Natural killer cell (primary cell): Measurements from ENCODE around the gene CHTF18. TPM values are rescaled to one million over a fixed set of nuclear protein-coding genes. Genes with fewer than 3 reads are reported as not detected.

ENCODE experiments used
- ATAC-seq, 3 donors: fragments of 150-1000 bp in 2 of 3; fragments of 200-7000 bp in 1 of 3; cut with Tn5 transposase; 1 replicate in 1 of 3; 2 replicates in 2 of 3; pipeline ENCODE4 v1.10.0; 2021; ENCODE audit warnings: mild to moderate bottlenecking in 2 of 3, moderate library complexity in 2 of 3
- DNase-seq, 2 donors: peaks; one replicate each; pipeline versions ENCODE4 v3.0.0 to v3.0.0-alpha.2; 2013 to 2021; ENCODE audit warnings: mixed read lengths in 1 of 2
- H3K27ac ChIP-seq: one replicate; pipeline ENCODE4 v1.5.1; 2013; ENCODE audit warnings: mild to moderate bottlenecking, low read length
- H3K27me3 ChIP-seq: one replicate; pipeline ENCODE4 v1.6.1; 2013; ENCODE audit warnings: low read length; ENCODE audit not compliant: control insufficient read depth, insufficient read depth
- H3K36me3 ChIP-seq: one replicate; pipeline ENCODE4 v1.6.1; 2013; ENCODE audit warnings: low read length; ENCODE audit not compliant: control insufficient read depth, insufficient read depth
- H3K4me1 ChIP-seq: one replicate; pipeline ENCODE4 v1.6.1; 2013; ENCODE audit warnings: low read length; ENCODE audit not compliant: control insufficient read depth, insufficient read depth
- H3K4me3 ChIP-seq: one replicate; pipeline ENCODE4 v1.5.1; 2013; ENCODE audit warnings: low read length
- H3K9me3 ChIP-seq: one replicate; pipeline ENCODE4 v1.6.1; 2013; ENCODE audit warnings: low read length; ENCODE audit not compliant: control insufficient read depth, insufficient read depth
- H3K27ac Mint-ChIP-seq, 2 donors: one replicate each; pipeline ENCODE4 v1.8.0; 2022; ENCODE audit warnings: mild to moderate bottlenecking in 2 of 2, mixed read lengths in 2 of 2, moderate library complexity in 1 of 2
- H3K27me3 Mint-ChIP-seq, 2 donors: one replicate each; pipeline ENCODE4 v1.8.0; 2022; ENCODE audit warnings: low read depth in 2 of 2, mixed read lengths in 2 of 2
- H3K36me3 Mint-ChIP-seq: one replicate; pipeline ENCODE4 v1.8.0; 2022; ENCODE audit warnings: mixed read lengths
- H3K4me1 Mint-ChIP-seq, 2 donors: one replicate each; pipeline ENCODE4 v1.8.0; 2022; ENCODE audit warnings: mixed read lengths in 2 of 2
- H3K4me3 Mint-ChIP-seq: one replicate; pipeline ENCODE4 v1.8.0; 2022; ENCODE audit warnings: mild to moderate bottlenecking, moderate library complexity, mixed read lengths
- H3K9me3 Mint-ChIP-seq, 2 donors: one replicate each; pipeline ENCODE4 v1.8.0; 2022; ENCODE audit warnings: mixed read lengths in 2 of 2
- CTCF ChIP-seq: fragments of 200-600 bp; IDR thresholded peaks from one replicate; pipeline ENCODE4 v1.8.0; 2022; ENCODE audit warnings: antibody characterized with exemption
- WGBS: methylation state at CpG from one replicate; pipeline ENCODE4 v1.1.7; 2013; ENCODE audit warnings: missing lambda C conversion rate; ENCODE audit not compliant: insufficient coverage; 5-methylcytosine and 5-hydroxymethylcytosine counted together
- intact Hi-C: fragments of 100-400 bp; cut with micrococcal nuclease; formaldehyde crosslinking; loops from one replicate; pipeline ENCODE4 v1.14.2; 2022
- total RNA-seq, 4 donors: library from RNA; stranded (reverse); fragments of 120-200 nt in 1 of 4; gene quantifications; one replicate each; pipeline versions ENCODE4 v1.2.3 to v1.2.4, GENCODE V29; 2013 to 2022

Gene CHTF18
- total RNA-seq, 3 donors from 2014 or later (not counting 1 experiment from before 2014, with no cell fraction given) = 26.7 to 52.4 (median 40.5) TPM

- intact Hi-C loops = no loop called here
- peaks cover 10% of the 10 kb centered on the region for H3K4me1 ChIP-seq
- H3K27me3 Mint-ChIP-seq = peaks cover 0 to 3% of the 10 kb centered on the region in 2 donors
Measured at GRCh38 chr16:802461-802860, 14.0 kb downstream of the CHTF18 start.

GRCh38 chr16:802914-803753 lies 14.7 kb downstream of the CHTF18 start:
- no peaks in the 10 kb centered on the region for H3K27me3 Mint-ChIP-seq
- H3K4me3 Mint-ChIP-seq = no peak overlapping the region
- H3K9me3 ChIP-seq = no peaks in the 10 kb centered on the region
- intact Hi-C loops = no loop called here
- no peak for ATAC-seq
- no peak overlapping the region for H3K4me3 ChIP-seq
- H3K36me3 Mint-ChIP-seq = no peaks in the 10 kb centered on the region
- H3K4me1 ChIP-seq = peaks cover 15% of the 10 kb centered on the region
- peaks cover 6% of the 10 kb centered on the region in 2 donors for H3K4me1 Mint-ChIP-seq
- peaks cover 13% of the 10 kb centered on the region for H3K27me3 ChIP-seq
- no peaks in the 10 kb centered on the region for H3K9me3 Mint-ChIP-seq
- 86% methylated on average over 33 of the region's 33 CpGs for WGBS
- H3K36me3 ChIP-seq = no peaks in the 10 kb centered on the region
- no peak for TF ChIP-seq CTCF
- no peak overlapping the region for H3K27ac Mint-ChIP-seq
- DNase-seq = no peak
- no peak overlapping the region for H3K27ac ChIP-seq

More at GRCh38 chr16:802461-802860, 14.0 kb downstream of the CHTF18 start:
- Histone ChIP-seq H3K27me3 (peaks cover 13% of the 10 kb centered on the region), H3K27ac (no peak overlapping the region), H3K36me3 (no peaks in the 10 kb centered on the region), H3K4me3 (no peak overlapping the region), H3K9me3 (no peaks in the 10 kb centered on the region)
- H3K36me3 Mint-ChIP-seq = no peaks in the 10 kb centered on the region
- 72% methylated on average over 7 of the region's 7 CpGs for WGBS
- no peak overlapping the region for H3K27ac Mint-ChIP-seq
- no peaks in the 10 kb centered on the region for H3K9me3 Mint-ChIP-seq
- no peak for TF ChIP-seq CTCF
- no peak for ATAC-seq
- H3K4me1 Mint-ChIP-seq = no peaks in the 10 kb centered on the region
- no peak for DNase-seq
- H3K4me3 Mint-ChIP-seq = no peak overlapping the region

GRCh38 chr16:803754-804080 lies 15.3 kb downstream of the CHTF18 start:
- Mint-ChIP-seq H3K36me3 (no peaks in the 10 kb centered on the region), H3K4me3 (no peak overlapping the region), H3K27ac (no peak overlapping the region), H3K27me3 (no peaks in the 10 kb centered on the region), H3K4me1 (peaks cover 11% of the 10 kb centered on the region in 2 donors), H3K9me3 (no peaks in the 10 kb centered on the region)
- TF ChIP-seq CTCF = no peak
- DNase-seq = no peak
- H3K4me3 ChIP-seq = no peak overlapping the region
- no peaks in the 10 kb centered on the region for H3K9me3 ChIP-seq
- intact Hi-C loops = no loop called here
- H3K36me3 ChIP-seq = no peaks in the 10 kb centered on the region
- H3K4me1 ChIP-seq = peaks cover 20% of the 10 kb centered on the region
- WGBS = 76% methylated on average over 6 of the region's 8 CpGs
- peaks cover 13% of the 10 kb centered on the region for H3K27me3 ChIP-seq
- no peak for ATAC-seq
- H3K27ac ChIP-seq = no peak overlapping the region
